Measurements from ENCODE around the gene TAF5L.

TAF5L gene

GRCh38 chr1:229625915-229626831 lies at the start of gene TAF5L, which contains the start of gene URB2:
Gene TAF5L (minus strand): TSS chr1:229626122. CDS start chr1:229614482, 11,640 bp downstream.
Gene URB2 (plus strand): TSS chr1:229626247. CDS start chr1:229627634, 1,387 bp downstream.
- DNase-seq: peak; percentile 90

- no peak for DNase-seq
These were observed 49.5 kb upstream of the TAF5L start for GRCh38 chr1:229675396-229675795.

GRCh38 chr1:229674042-229674441 lies 48.1 kb upstream of the TAF5L start:
- DNase-seq: no peak

GRCh38 chr1:229672246-229672645 lies 46.3 kb upstream of the TAF5L start:
- DNase-seq: no peak

- DNase-seq: no peak
These were observed 45.4 kb upstream of the TAF5L start for GRCh38 chr1:229671310-229671709.

- no peak for DNase-seq
These were observed 43.4 kb upstream of the TAF5L start for GRCh38 chr1:229669333-229669732.

GRCh38 chr1:229666585-229666984 lies 40.7 kb upstream of the TAF5L start:
- peak; percentile 8 for DNase-seq

GRCh38 chr1:229665912-229666558 lies 40.1 kb upstream of the TAF5L start:
- DNase-seq: no peak

- no peak for DNase-seq
These were observed 38.3 kb upstream of the TAF5L start for GRCh38 chr1:229664133-229664689.

- no peak for DNase-seq
These were observed 36.0 kb upstream of the TAF5L start for GRCh38 chr1:229661897-229662296.

- peak; percentile 65 for DNase-seq
These were observed 35.3 kb upstream of the TAF5L start for GRCh38 chr1:229661022-229661877.

- no peak for DNase-seq
These were observed 32.3 kb upstream of the TAF5L start for GRCh38 chr1:229657993-229658755.

GRCh38 chr1:229655781-229656180 lies 29.9 kb upstream of the TAF5L start:
- DNase-seq: no peak

GRCh38 chr1:229653420-229653819 lies 27.5 kb upstream of the TAF5L start:
- no peak for DNase-seq

GRCh38 chr1:229651546-229651945 lies 25.6 kb upstream of the TAF5L start:
- no peak for DNase-seq

GRCh38 chr1:229650045-229650444 lies 24.1 kb upstream of the TAF5L start:
- no peak for DNase-seq

- DNase-seq: no peak
These were observed 22.5 kb upstream of the TAF5L start for GRCh38 chr1:229648406-229648805.

- no peak for DNase-seq
These were observed 19.5 kb upstream of the TAF5L start for GRCh38 chr1:229645324-229645993.

- no peak for DNase-seq
These were observed 18.2 kb upstream of the TAF5L start for GRCh38 chr1:229643996-229644745.

- DNase-seq: no peak
These were observed 17.0 kb upstream of the TAF5L start for GRCh38 chr1:229642970-229643369.

GRCh38 chr1:229642376-229642775 lies 16.5 kb upstream of the TAF5L start:
- DNase-seq: no peak

Data from NCI-H1092 treated with DMSO at 0.1 percent for 48 hours (cell line).